Heart left ventricle (tissue), 13 donors: Measurements from ENCODE around the gene ZNF423.

Experiments
- CTCF ChIP-seq, 12 donors: fragments of 200-600 bp; sonication (generic) in 4 of 12; IDR thresholded peaks; one replicate each; pipeline versions ENCODE4 v1.5.0 to v1.8.0; 2018 to 2022; ENCODE audit warnings: antibody characterized with exemption in 12 of 12, mild to moderate bottlenecking in 5 of 12
- POLR2A ChIP-seq, 2 donors: fragments of 450-650 bp; IDR thresholded peaks; one replicate each; pipeline ENCODE4 v1.6.1; 2017; ENCODE audit warnings: antibody characterized with exemption in 2 of 2, mild to moderate bottlenecking in 2 of 2, moderate library complexity in 2 of 2
- donor health status: ischemic (EF 13 %, LVEDD 7.1; RV severe dilation, severe dysfunction).
- donor health status: DM: no; HTN: yes; CAD: no.
- donor health status: DM: no; HTN: no; CAD: no.
- donor health status: ischemic (EF 25% LVEDD 6.9; RV normal size, moderate dysfunction).
- donor health status: ischemic (EF 25% LVEDD 5.7; RV mildly dilated, moderate dysfunction).
- donor health status: ischemic (EF 35%, LVEDD 5.7; RV mildly dilated, moderate dysfunction).
- donor health status: nonischemic (EF 11% LVEDD 7.7; RV severe dilation, severe dysfunction).
- donor health status: DM: yes; HTN: yes; CAD: no.
- donor health status: PGD.
- donor health status: ischemic (EF 29% LVEDD 5.4; RV normal size, mild dysfunction).
- donor health status: nonischemic (EF 23%, LVEDD 6.1; RV moderate dilation, normal function).

- TF ChIP-seq CTCF (IDR thresholded peaks at IDR 0.05) = no peak
- no peak for TF ChIP-seq POLR2A (IDR thresholded peaks at IDR 0.05)
These were observed 289.5 kb downstream of the ZNF423 start for GRCh38 chr16:49566432-49566831.
